ENCODE measurements around the gene ARID1B. TPM values are rescaled to one million over a fixed set of nuclear protein-coding genes. Genes with fewer than 3 reads are reported as not detected.

Gene ARID1B
- total and polyA plus RNA-seq, 2 of the 13 experiments (the other 11 are each of a cell fraction or from before 2014, with no cell fraction given): 20.1 to 32.6 TPM

DNA sequence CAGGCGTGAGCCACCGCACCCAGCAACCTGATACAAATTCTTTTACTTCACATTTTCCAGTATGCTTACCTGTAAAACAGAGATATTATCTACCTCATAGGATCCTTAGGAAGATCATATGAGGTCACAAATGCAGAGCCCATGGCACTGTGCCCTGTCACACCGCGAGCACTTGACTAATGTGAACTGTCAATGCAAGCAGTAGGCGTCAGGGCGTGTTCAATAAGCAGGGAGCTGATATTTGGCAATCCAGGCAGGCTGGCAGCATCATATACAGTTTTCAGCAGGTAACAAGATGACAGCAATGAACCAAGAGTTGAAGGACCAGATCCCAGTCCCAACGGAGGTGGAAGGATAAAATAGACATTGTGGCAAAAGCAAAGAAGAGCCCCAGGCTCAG lies 14.6 kb upstream of the ARID1B start:
- Histone ChIP-seq H3K4me3 (replicated peaks in 1 of 3; ENCODE audit: insufficient read depth in 1 of 3, low read depth in 2 of 3, low read length in 3 of 3) (no peak overlapping the region), H3K4me2 (ENCODE audit: low read depth, low read length) (no peak overlapping the region), H3K4me1 (ENCODE audit: insufficient read depth, low read length) (no peaks in the 10 kb centered on the region), H3K36me3 (replicated peaks in 1 of 2; ENCODE audit: control insufficient read depth in 1 of 2, insufficient read depth in 2 of 2, low read length in 2 of 2) (no peaks in the 10 kb centered on the region), H3K9me3 (ENCODE audit: low read length) (no peaks in the 10 kb centered on the region), H3K27ac (ENCODE audit: extremely low read length, insufficient read depth, low read length) (no peak overlapping the region), H3K79me2 (ENCODE audit: insufficient read depth, low read length) (no peaks in the 10 kb centered on the region), H3K9ac (ENCODE audit: insufficient read depth, low read depth, low read length) (no peak overlapping the region), H2AFZ (ENCODE audit: low read length) (no peak overlapping the region), H4K20me1 (ENCODE audit: insufficient read depth, low read length) (no peaks in the 10 kb centered on the region), H3K27me3 (ENCODE audit: control insufficient read depth in 1 of 2, insufficient read depth in 2 of 2, low read length in 2 of 2) (no peaks in the 10 kb centered on the region)
- TF ChIP-seq ZNF251 (CRISPR knock-in tag; IDR thresholded peaks at IDR 0.05): no peak
- no peak for TF ChIP-seq FOXP4 (CRISPR knock-in tag; IDR thresholded peaks at IDR 0.05)
- TF ChIP-seq ZNF501 (CRISPR knock-in tag; IDR thresholded peaks at IDR 0.05): no peak
- no peak for TF ChIP-seq NFIC (IDR thresholded peaks at IDR 0.05; ENCODE audit: low read length)
- TF ChIP-seq RBM39 (IDR thresholded peaks at IDR 0.05; ENCODE audit: low read depth, low read length, poor library complexity, severe bottlenecking): no peak
- no peak for TF ChIP-seq NONO (IDR thresholded peaks at IDR 0.05)
- no peak for TF ChIP-seq NONO (CRISPR knock-in tag; conservative IDR thresholded peaks at IDR 0.05)
- TF ChIP-seq, protein P1, sequence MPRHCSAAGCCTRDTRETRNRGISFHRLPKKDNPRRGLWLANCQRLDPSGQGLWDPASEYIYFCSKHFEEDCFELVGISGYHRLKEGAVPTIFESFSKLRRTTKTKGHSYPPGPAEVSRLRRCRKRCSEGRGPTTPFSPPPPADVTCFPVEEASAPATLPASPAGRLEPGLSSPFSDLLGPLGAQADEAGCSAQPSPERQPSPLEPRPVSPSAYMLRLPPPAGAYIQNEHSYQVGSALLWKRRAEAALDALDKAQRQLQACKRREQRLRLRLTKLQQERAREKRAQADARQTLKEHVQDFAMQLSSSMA (CRISPR knock-in tag; IDR thresholded peaks at IDR 0.05): no peak
- no peak for TF ChIP-seq ATF5 (CRISPR knock-in tag; IDR thresholded peaks at IDR 0.05; ENCODE audit: low read depth)
- TF ChIP-seq NR2F6 (IDR thresholded peaks at IDR 0.05): no peak
- no peak for TF ChIP-seq NR2F6 (CRISPR knock-in tag; IDR thresholded peaks at IDR 0.05)
- no peak for TF ChIP-seq ZNF513 (CRISPR knock-in tag; conservative IDR thresholded peaks at IDR 0.05)
- TF ChIP-seq CCAR2 (optimal IDR thresholded peaks at IDR 0.05; ENCODE audit: low read depth, low read length): no peak
- TF ChIP-seq ZNF382 (CRISPR knock-in tag; IDR thresholded peaks at IDR 0.05; ENCODE audit: borderline replicate concordance): no peak
- TF ChIP-seq, protein P2, sequence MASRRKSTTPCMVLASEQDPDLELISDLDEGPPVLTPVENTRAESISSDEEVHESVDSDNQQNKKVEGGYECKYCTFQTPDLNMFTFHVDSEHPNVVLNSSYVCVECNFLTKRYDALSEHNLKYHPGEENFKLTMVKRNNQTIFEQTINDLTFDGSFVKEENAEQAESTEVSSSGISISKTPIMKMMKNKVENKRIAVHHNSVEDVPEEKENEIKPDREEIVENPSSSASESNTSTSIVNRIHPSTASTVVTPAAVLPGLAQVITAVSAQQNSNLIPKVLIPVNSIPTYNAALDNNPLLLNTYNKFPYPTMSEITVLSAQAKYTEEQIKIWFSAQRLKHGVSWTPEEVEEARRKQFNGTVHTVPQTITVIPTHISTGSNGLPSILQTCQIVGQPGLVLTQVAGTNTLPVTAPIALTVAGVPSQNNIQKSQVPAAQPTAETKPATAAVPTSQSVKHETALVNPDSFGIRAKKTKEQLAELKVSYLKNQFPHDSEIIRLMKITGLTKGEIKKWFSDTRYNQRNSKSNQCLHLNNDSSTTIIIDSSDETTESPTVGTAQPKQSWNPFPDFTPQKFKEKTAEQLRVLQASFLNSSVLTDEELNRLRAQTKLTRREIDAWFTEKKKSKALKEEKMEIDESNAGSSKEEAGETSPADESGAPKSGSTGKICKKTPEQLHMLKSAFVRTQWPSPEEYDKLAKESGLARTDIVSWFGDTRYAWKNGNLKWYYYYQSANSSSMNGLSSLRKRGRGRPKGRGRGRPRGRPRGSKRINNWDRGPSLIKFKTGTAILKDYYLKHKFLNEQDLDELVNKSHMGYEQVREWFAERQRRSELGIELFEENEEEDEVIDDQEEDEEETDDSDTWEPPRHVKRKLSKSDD (CRISPR knock-in tag; IDR thresholded peaks at IDR 0.05; ENCODE audit: low read depth): no peak
- TF ChIP-seq ZFX (CRISPR knock-in tag; IDR thresholded peaks at IDR 0.05; ENCODE audit: low read depth): no peak
- no peak for TF ChIP-seq ZNF672 (CRISPR knock-in tag; IDR thresholded peaks at IDR 0.05)
- POLR2A ChIA-PET: no interaction called here
- FAIRE-seq: no peak
- ATAC-seq: no peak
- no peak for DNase-seq (ENCODE audit: low spot score)
- no TSS peak for BruUV-seq (replicated peaks)
- WGBS (ENCODE audit: low lambda C conversion rate): 41% methylated on average over 7 of the region's 7 CpGs
- in situ Hi-C loops (cut with HindIII; ENCODE audit: extremely low pct_ligation_motif_present, low pct_unique_long_range_greater_than_20kb): loop anchor here (25.0 kb wide), 1 partner anchor 200 kb away; no protein-coding TSS in a partner anchor
- intact Hi-C loops (cut with micrococcal nuclease; ENCODE audit: unreplicated experiment): no loop called here
- CTCF ChIA-PET (ENCODE audit: low intra/inter-chr PET ratio, low total read pairs): no interaction called here
